Peyer's patch (tissue), 4 donors: ENCODE results near the gene TCF7L2.

ENCODE experiments used
- POLR2A ChIP-seq, 2 donors: fragments of 450-650 bp; IDR thresholded peaks; one replicate each; pipeline ENCODE4 v1.5.1; 2017; ENCODE audit warnings: antibody characterized with exemption in 2 of 2, mild to moderate bottlenecking in 2 of 2, moderate library complexity in 2 of 2
- TF ChIP-seq, protein P1 (sequence below), 6 experiments: fragments of 450-650 bp in 4 of 6; fragments of 200-600 bp in 2 of 6; sonication (generic) in 1 of 6; IDR thresholded peaks; one replicate each; pipeline ENCODE4 v1.5.1; 2017 to 2019; ENCODE audit warnings: antibody characterized with exemption in 6 of 6, mild to moderate bottlenecking in 3 of 6, moderate library complexity in 1 of 6

DNA sequence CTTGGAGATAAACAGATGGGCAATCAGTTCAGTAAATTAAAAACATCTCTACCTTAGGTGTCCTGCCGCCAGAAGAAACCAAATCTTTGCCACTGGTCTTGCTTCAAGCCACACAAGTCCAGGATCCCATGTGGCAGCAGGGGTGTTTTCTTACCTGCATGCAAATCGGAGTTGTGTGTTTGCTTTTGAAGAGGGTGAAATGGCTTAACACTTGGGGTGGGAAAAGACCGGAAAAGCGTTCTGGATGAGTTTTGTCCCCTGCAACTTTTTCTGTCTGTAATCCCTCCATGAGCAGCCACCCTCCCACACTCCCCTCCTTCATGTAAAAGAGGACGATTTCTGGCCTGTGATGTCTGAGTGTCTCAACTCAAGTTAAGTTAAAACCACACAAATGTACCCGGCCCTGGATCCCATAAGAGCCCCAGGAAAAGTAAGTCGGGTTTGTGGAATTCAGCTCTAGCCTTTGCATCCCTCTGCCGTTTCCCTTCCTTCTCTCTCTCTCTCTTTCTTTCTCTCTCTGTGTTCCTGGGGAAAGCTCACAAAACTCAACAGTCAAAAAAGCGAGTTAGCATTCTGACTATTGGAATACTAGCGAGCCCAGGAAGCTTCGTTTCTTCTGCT lies 178.5 kb downstream of the TCF7L2 start:
- TF ChIP-seq POLR2A (IDR thresholded peaks at IDR 0.05), result no peak
- TF ChIP-seq, protein P1, sequence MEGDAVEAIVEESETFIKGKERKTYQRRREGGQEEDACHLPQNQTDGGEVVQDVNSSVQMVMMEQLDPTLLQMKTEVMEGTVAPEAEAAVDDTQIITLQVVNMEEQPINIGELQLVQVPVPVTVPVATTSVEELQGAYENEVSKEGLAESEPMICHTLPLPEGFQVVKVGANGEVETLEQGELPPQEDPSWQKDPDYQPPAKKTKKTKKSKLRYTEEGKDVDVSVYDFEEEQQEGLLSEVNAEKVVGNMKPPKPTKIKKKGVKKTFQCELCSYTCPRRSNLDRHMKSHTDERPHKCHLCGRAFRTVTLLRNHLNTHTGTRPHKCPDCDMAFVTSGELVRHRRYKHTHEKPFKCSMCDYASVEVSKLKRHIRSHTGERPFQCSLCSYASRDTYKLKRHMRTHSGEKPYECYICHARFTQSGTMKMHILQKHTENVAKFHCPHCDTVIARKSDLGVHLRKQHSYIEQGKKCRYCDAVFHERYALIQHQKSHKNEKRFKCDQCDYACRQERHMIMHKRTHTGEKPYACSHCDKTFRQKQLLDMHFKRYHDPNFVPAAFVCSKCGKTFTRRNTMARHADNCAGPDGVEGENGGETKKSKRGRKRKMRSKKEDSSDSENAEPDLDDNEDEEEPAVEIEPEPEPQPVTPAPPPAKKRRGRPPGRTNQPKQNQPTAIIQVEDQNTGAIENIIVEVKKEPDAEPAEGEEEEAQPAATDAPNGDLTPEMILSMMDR (IDR thresholded peaks at IDR 0.05), result no peak
